ENCODE results near the gene DNAJB13.

Gene DNAJB13

GRCh38 chr11:74001822-74002286 lies 51.0 kb downstream of the DNAJB13 start:
- DNase-seq: no peak

GRCh38 chr11:74002832-74003231 lies 52.0 kb downstream of the DNAJB13 start:
- DNase-seq: no peak

- no peak for DNase-seq
Measured at GRCh38 chr11:74004046-74004695, 53.3 kb downstream of the DNAJB13 start.

GRCh38 chr11:74004759-74005615 lies 54.2 kb downstream of the DNAJB13 start:
- no peak for DNase-seq

GRCh38 chr11:74005721-74006517 lies 55.1 kb downstream of the DNAJB13 start:
- DNase-seq: no peak

- no peak for DNase-seq
Measured at GRCh38 chr11:74006743-74007304, 56.0 kb downstream of the DNAJB13 start.

GRCh38 chr11:74007691-74008372 lies 57.0 kb downstream of the DNAJB13 start:
- no peak for DNase-seq

- DNase-seq: no peak
Measured at GRCh38 chr11:74008373-74009229, 57.8 kb downstream of the DNAJB13 start, which contains the start of gene UCP3. Gene UCP3, minus strand, starts transcription at chr11:74009085. Its CDS starts 2,043 bp downstream, at chr11:74007042.

- no peak for DNase-seq
Measured at GRCh38 chr11:74009230-74009547, 58.4 kb downstream of the DNAJB13 start.

GRCh38 chr11:74009675-74010305 lies 59.0 kb downstream of the DNAJB13 start:
- no peak for DNase-seq

- DNase-seq: no peak
Measured at GRCh38 chr11:74010306-74011300, 59.8 kb downstream of the DNAJB13 start.

GRCh38 chr11:74011360-74012073 lies 60.7 kb downstream of the DNAJB13 start:
- DNase-seq: peak; percentile 32

GRCh38 chr11:74012074-74012809 lies 61.4 kb downstream of the DNAJB13 start:
- no peak for DNase-seq

- DNase-seq: no peak
Measured at GRCh38 chr11:74013141-74013540, 62.3 kb downstream of the DNAJB13 start.

GRCh38 chr11:74014880-74015279 lies 64.1 kb downstream of the DNAJB13 start:
- no peak for DNase-seq

- no peak for DNase-seq
Measured at GRCh38 chr11:74015919-74016684, 65.3 kb downstream of the DNAJB13 start.

GRCh38 chr11:74017631-74018030 lies 66.8 kb downstream of the DNAJB13 start:
- no peak for DNase-seq

Measured in fibroblast of skin of right biceps (primary cell).